Neural cell (in vitro differentiated cells): ENCODE data around the gene GRID1. TPM values are rescaled to one million over a fixed set of nuclear protein-coding genes. Genes with fewer than 3 reads are reported as not detected.

Experiments
- H2AFZ ChIP-seq: fragments of 200-600, 300-800 bp; sonication (generic), shearing (Covaris generic); 2 replicates; pipeline ENCODE4 v1.6.0; 2014; ENCODE audit warnings: low read depth, mild to moderate bottlenecking, antibody characterized with exemption, low read length, moderate library complexity
- H3F3A ChIP-seq: fragments of 200-600 bp; shearing (Covaris generic); 2 replicates; pipeline ENCODE4 v1.6.1; 2016; ENCODE audit warnings: mild to moderate bottlenecking, moderate library complexity, mixed read lengths, antibody characterized with exemption, low read length; ENCODE audit not compliant: insufficient read depth, poor library complexity, severe bottlenecking
- H3K27ac ChIP-seq: fragments of 200-600, 300-800 bp; sonication (generic), shearing (Covaris generic); 2 replicates; pipeline ENCODE4 v1.5.1; 2014; ENCODE audit warnings: mild to moderate bottlenecking, low read length, moderate library complexity
- H3K27me3 ChIP-seq: fragments of 300-800, 200-600 bp; sonication (generic), shearing (Covaris generic); 2 replicates; pipeline ENCODE4 v1.6.0; 2014; ENCODE audit warnings: mild to moderate bottlenecking, low read depth, low read length, moderate library complexity; ENCODE audit not compliant: insufficient read depth
- H3K36me3 ChIP-seq: fragments of 300-800, 200-600 bp; sonication (generic), shearing (Covaris generic); 2 replicates; pipeline ENCODE4 v1.5.1; 2014; ENCODE audit warnings: mild to moderate bottlenecking, antibody characterized with exemption, low read length, moderate library complexity; ENCODE audit not compliant: insufficient read depth
- H3K4me2 ChIP-seq: fragments of 300-800, 200-600 bp; sonication (generic), shearing (Covaris generic); 2 replicates; pipeline ENCODE4 v1.6.0; 2014; ENCODE audit warnings: mild to moderate bottlenecking, low read length
- H3K4me3 ChIP-seq: fragments of 300-800, 200-600 bp; sonication (generic), shearing (Covaris generic); 2 replicates; pipeline ENCODE4 v1.5.1; 2014; ENCODE audit warnings: mild to moderate bottlenecking, low read length, moderate library complexity
- H3K79me2 ChIP-seq: fragments of 200-600 bp; shearing (Covaris generic); replicated peaks from 2 replicates; pipeline ENCODE4 v1.6.0; 2014; ENCODE audit warnings: mild to moderate bottlenecking, low read length, moderate library complexity; ENCODE audit not compliant: insufficient read depth
- H3K9ac ChIP-seq: fragments of 300-800, 200-600 bp; sonication (generic), shearing (Covaris generic); 2 replicates; pipeline ENCODE4 v1.6.1; 2016; ENCODE audit warnings: mild to moderate bottlenecking, low read length, mixed read lengths
- H3K9me2 ChIP-seq: fragments of 200-600 bp; shearing (Covaris generic); 2 replicates; pipeline ENCODE4 v1.6.1; 2016; ENCODE audit warnings: mild to moderate bottlenecking, low read length, mixed read lengths; ENCODE audit not compliant: insufficient read depth
- H3K9me3 ChIP-seq: fragments of 200-600, 300-800 bp; sonication (generic), shearing (Covaris generic); 2 replicates; pipeline ENCODE4 v1.6.1; 2016; ENCODE audit warnings: mild to moderate bottlenecking, mixed run types, low read length, moderate library complexity, mixed read lengths
- H4K20me1 ChIP-seq: fragments of 200-600 bp; shearing (Covaris generic); 2 replicates; pipeline ENCODE4 v1.6.1; 2016; ENCODE audit warnings: mild to moderate bottlenecking, mixed run types; ENCODE audit not compliant: insufficient read depth
- CTCF ChIP-seq: fragments of 450-650 bp; IDR thresholded peaks from 2 replicates; pipeline ENCODE4 v1.5.1; 2014; ENCODE audit warnings: antibody characterized with exemption, mild to moderate bottlenecking, moderate library complexity; ENCODE audit not compliant: poor library complexity, severe bottlenecking
- EP300 ChIP-seq: fragments of 450-650 bp; conservative IDR thresholded peaks from 2 replicates; pipeline ENCODE4 v1.6.1; 2014; ENCODE audit warnings: antibody characterized with exemption, mild to moderate bottlenecking, moderate library complexity; ENCODE audit not compliant: poor library complexity, severe bottlenecking
- EZH2 ChIP-seq: fragments of 200-600, 300-800 bp; shearing (Covaris generic), sonication (generic); IDR thresholded peaks from 2 replicates; pipeline ENCODE4 v1.6.1; 2014; ENCODE audit warnings: antibody characterized with exemption, low read length, borderline replicate concordance, mild to moderate bottlenecking; ENCODE audit not compliant: insufficient read depth, poor library complexity, severe bottlenecking
- MXI1 ChIP-seq: fragments of 450-650 bp; conservative IDR thresholded peaks from 2 replicates; pipeline ENCODE4 v1.6.1; 2014; ENCODE audit warnings: antibody characterized with exemption, mild to moderate bottlenecking; ENCODE audit not compliant: poor library complexity, severe bottlenecking
- POLR2AphosphoS5 ChIP-seq: IDR thresholded peaks from 2 replicates; pipeline ENCODE4 v1.6.1; 2012
- RAD21 ChIP-seq: fragments of 450-650 bp; conservative IDR thresholded peaks from 2 replicates; pipeline ENCODE4 v1.6.1; 2014; ENCODE audit warnings: antibody characterized with exemption, mild to moderate bottlenecking, moderate library complexity
- REST ChIP-seq: IDR thresholded peaks from 2 replicates; pipeline ENCODE4 v1.6.1; 2012; ENCODE audit warnings: borderline replicate concordance
- SMC3 ChIP-seq: fragments of 450-650 bp; conservative IDR thresholded peaks from 2 replicates; pipeline ENCODE4 v1.6.1; 2014; ENCODE audit warnings: antibody characterized with exemption, mild to moderate bottlenecking, moderate library complexity; ENCODE audit not compliant: poor library complexity
- TAF1 ChIP-seq: IDR thresholded peaks from 2 replicates; pipeline ENCODE4 v1.6.1; 2012; ENCODE audit warnings: low read depth
- polyA plus RNA-seq: library from polyadenylated mRNA; depleted of rRNA; stranded (reverse); fragments of >200 nt; gene quantifications from 2 replicates; pipeline ENCODE4 v1.2.3, GENCODE V29; 2014

Gene GRID1
- polyA plus RNA-seq, 1 donor from 2014 or later = 7.3 TPM

GRCh38 chr10:86062198-86062550 is 304.4 kb downstream of the GRID1 start:
- Histone ChIP-seq H3F3A (peaks cover 3% of the 10 kb centered on the region), H3K79me2 (no peaks in the 10 kb centered on the region), H3K9me2 (no peaks in the 10 kb centered on the region), H3K27me3 (no peaks in the 10 kb centered on the region), H3K36me3 (no peaks in the 10 kb centered on the region), H4K20me1 (no peaks in the 10 kb centered on the region), H3K27ac (no peak overlapping the region), H3K4me2 (no peak overlapping the region), H3K9me3 (no peaks in the 10 kb centered on the region), H2AFZ (no peak overlapping the region), H3K9ac (no peak overlapping the region), H3K4me3 (no peak overlapping the region)
- TF ChIP-seq EP300 (no peak), MXI1 (no peak)

- Histone ChIP-seq H3K9me2 (no peaks in the 10 kb centered on the region), H3K27ac (no peak overlapping the region), H3K4me2 (no peak overlapping the region), H3K27me3 (no peaks in the 10 kb centered on the region), H3F3A (peaks cover 3% of the 10 kb centered on the region), H3K79me2 (no peaks in the 10 kb centered on the region), H4K20me1 (no peaks in the 10 kb centered on the region), H3K36me3 (no peaks in the 10 kb centered on the region), H3K9me3 (no peaks in the 10 kb centered on the region), H2AFZ (no peak overlapping the region), H3K9ac (no peak overlapping the region), H3K4me3 (no peak overlapping the region)
- TF ChIP-seq MXI1 = no peak
- no peak for TF ChIP-seq POLR2AphosphoS5
- TF ChIP-seq CTCF = no peak
- no peak for TF ChIP-seq TAF1
Observed at GRCh38 chr10:86061278-86062197, 305.1 kb downstream of the GRID1 start.

DNA sequence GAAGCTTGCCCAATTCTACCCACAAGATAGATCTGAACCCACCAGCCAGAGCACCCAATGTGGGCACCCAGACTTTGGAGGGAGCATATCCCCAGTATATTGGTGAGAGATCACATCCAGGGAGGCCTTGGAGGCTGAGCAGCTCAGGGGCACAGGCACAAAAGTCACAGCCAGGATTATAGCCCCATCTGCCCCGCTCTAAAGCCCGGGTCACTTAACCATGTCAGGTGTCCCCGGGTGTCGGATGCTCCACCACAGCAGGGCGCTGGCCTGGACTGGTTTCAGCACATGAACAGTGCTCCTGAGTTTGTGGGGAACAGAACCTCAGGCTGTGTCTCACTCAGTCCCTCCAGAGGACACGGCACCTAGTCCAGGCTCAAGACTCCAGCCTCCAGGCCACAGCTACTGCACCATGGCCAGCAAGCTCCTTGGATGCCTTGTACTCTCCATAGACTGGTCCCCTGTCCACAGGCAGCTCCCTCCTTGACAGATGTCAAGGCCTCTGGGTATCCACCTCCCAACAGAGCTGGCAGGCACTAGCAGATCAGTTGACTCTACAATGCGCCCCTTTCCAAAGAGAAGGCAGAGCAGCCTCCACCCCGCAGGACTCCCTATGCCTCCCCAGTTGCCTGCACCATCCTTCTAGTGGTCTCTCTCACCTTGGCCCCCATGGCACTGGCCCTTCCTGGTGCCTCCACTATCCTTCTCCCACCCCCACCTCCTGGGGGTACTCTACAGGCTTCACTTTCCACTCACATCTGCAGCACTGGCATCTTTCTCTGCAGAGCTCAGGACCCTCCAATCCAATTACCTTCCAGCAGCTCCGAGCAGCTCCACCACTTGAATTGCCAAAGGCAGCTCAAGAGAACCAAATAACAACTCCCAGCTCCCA is 306.0 kb downstream of the GRID1 start:
- no peak overlapping the region for H3K4me3 ChIP-seq
- TF ChIP-seq TAF1 (no peak), REST (no peak), RAD21 (no peak), SMC3 (no peak), POLR2AphosphoS5 (no peak), CTCF (no peak), EZH2 (no peak), EP300 (no peak), MXI1 (no peak)
- peaks cover 3% of the 10 kb centered on the region for H3F3A ChIP-seq
- H3K4me2 ChIP-seq = no peak overlapping the region
- H3K36me3 ChIP-seq = no peaks in the 10 kb centered on the region
- no peak overlapping the region for H3K9ac ChIP-seq
- no peaks in the 10 kb centered on the region for H3K79me2 ChIP-seq
- no peaks in the 10 kb centered on the region for H3K27me3 ChIP-seq
- H2AFZ ChIP-seq = no peak overlapping the region
- no peaks in the 10 kb centered on the region for H3K9me2 ChIP-seq
- no peaks in the 10 kb centered on the region for H4K20me1 ChIP-seq
- no peaks in the 10 kb centered on the region for H3K9me3 ChIP-seq
- no peak overlapping the region for H3K27ac ChIP-seq
